HG02571 (cell line): ENCODE data around the gene HECW1.
"Not testable (repeated sequence)": the region's sequence is repeated elsewhere in the genome, so short reads cannot be mapped to it uniquely, and the experiment has no call there.

Experiments used
- ATAC-seq: cut with Tn5 transposase; IDR thresholded peaks from one replicate; pipeline ENCODE4 v1.9.1; 2021; ENCODE audit warnings: mild to moderate bottlenecking, moderate library complexity; ENCODE audit not compliant: unreplicated experiment

Gene HECW1

DNA sequence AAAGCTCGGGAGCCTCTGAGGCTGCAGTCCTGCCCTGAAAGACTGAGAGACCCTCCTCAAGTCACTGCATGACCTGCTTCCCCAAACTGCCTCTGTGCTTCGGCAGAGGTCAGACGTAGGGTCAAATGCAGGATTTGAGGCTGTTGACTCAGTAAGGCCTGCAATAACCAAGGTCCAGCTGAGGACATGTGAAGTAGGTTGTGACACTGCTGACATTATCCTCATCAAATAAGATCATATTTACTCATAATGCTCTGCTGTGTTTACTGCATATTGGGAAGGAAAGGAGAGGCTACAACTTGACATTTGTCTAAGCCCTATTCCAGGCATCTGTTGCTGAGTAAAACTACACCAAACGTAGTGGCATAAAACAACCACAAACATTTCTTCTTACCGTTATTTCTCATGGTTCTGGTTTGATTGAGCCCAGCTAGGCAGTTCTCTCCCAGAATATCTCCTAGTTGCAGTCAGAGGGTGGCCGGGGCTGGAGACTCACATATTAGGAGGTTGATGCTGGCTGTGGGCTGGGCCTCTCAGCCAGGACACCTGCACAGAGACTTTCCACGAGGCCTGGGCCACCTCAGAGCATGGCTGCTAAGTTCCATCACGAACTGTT lies 348.4 kb downstream of the HECW1 start:
- ATAC-seq, result no peak

DNA sequence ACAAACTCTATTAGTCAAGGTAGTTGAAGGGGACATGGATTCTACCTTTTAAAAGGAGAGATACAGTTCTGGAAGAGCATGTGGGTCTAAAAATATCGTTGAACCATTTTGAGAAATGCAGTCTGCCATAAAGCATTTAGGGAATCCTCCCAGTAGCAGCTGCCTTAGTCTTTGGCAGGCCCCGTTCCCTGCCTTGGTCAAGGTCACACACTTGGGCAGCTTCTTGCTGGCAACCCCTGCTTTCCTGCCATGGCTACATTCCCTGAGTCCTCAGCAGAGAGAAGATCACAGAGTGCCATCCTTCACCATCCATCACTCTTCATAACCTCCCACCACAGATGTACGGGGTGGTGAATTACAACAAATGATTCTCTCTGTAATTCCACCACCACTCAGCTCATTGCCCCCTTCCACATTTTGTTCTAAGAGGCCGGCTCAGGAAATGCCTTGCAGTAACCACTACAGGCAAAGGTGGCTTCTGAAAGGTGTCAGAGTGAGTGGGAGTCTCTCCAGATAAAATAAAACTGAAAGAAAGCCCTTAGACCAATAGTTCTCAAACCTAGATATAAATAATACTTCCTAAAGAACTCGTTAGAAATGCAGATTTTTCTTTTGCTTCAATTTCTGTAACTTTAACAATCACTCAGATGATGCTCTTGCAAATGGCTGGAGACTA lies 349.0 kb downstream of the HECW1 start:
- no peak for ATAC-seq

DNA sequence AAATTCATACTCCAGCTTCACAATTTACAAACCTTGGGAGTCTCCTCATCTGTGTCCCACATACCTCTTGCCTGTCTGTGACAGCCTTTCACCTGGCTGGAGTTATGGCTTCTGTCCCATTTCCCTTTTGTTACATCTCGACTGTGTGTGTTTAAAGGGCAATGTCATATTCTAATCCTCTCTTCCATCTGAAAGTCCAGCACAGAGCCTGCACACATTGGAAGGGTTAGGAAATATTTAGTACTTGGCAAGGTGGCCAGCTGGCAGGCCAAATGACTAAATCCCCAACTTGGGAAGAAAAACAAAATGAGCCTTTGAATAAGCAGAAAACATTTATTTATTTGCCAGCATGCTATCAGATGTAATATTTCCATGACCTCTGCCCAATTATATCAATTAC lies 350.4 kb downstream of the HECW1 start:
- ATAC-seq, result no peak

DNA sequence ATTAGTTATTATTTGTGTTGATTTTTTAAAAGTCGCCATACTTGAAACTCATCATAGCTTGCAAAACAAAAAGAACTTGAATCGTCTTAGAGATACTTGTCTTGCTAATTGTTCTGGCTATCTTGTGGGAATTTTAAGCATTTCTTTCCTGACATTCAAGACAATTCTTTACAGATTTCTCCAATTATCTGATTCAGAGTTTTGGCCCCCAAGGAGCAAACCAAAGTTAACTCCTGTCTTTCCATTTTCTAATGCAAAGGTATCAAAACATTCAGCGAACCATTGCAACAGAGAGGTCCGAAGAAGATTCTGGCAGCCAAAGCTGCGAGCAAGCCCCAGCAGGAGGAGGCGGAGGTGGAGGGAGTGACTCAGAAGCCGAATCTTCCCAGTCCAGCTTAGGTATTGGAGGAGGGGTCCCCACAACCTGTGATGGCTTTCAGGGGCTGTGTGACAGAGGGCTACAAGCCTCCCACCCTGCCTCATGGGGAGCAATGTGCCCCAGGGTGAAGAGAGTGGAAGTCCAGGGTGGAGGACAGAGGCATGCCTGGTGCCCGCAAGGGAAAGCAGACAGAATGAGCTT lies 351.0 kb downstream of the HECW1 start:
- ATAC-seq, result no peak

DNA sequence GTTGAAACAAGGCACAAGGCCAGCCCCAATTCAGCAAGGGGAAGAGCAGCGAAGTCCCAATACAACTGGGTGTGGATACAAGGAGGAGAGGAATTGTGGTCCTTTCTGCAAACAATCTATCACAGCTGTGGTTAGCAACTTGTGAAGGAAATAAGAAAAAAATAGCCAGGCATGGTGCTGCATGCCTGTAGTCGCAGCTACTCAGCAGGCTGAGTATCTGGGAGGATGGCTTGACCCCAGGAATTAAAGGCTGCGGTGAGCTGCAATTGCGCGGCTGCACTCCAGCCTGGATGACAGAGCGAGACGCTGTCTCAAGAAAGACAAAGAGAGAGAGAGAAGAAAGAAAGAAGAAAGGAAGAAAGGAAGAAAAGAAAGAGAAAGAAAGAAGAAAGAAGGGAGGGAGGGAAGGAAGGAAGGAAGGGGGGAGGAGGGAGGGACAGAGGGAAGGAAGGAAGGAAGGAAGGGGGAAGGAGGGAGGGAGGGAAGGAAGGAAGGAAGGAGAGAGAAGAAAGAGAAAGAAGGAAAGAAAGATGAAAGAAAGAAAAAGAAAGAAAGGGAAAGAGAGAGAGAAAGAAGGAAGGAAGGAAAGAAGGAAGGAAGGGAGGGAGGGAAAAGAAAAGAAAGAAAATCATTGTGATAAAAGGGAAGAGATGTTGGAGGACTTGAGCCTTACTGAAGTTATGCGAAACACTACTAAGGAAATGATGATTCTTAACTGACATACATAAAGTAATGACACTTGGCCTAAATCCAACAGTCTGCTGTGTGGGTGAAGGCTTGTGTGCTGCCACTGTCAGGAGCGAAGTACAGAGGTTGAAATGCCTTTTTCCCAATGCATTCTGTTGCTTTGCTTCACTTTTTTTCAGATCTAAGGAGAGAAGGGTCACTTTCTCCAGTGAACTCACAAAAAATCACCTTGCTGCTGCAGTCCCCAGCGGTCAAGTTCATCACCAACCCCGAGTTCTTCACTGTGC lies 353.4 kb downstream of the HECW1 start:
- no peak for ATAC-seq

DNA sequence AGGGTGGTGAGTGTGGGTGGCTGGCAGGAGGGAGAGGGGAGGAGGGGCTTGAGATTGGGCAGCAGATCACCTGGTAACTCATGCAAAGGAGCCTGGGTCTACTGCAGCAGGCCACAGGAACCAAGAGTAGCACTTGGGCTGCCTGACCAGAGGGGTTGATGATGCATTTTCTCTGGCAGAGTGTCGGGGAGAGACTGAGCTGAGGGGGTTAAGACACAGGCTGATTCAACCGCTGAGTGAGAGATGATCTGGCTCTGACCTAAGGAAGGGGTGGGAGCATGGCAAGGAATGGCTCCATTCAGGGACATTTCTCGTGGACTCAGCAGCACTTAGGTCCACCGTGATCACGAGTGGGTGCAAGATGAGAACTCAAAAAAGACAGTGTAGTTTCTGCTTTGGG lies 355.0 kb downstream of the HECW1 start:
- no peak for ATAC-seq

DNA sequence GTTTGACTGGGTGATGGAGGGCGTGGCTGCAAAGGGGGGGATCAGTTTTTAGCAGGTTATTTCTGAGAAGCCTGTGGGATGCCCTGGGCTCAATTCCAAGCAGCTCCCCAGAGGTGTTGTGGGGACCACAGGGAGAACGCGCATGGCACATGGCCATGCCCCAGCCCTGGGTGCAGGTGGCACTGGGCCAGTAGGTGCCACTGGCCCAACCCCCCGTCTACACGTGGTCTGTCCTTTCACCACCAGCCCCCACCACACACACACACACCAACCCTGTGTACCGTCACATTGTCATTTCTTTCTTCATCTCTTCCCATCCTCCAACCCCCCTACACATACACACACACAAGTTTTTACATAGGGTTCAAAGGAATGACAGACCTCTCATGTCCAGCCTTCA lies 355.4 kb downstream of the HECW1 start:
- ATAC-seq, result no peak

DNA sequence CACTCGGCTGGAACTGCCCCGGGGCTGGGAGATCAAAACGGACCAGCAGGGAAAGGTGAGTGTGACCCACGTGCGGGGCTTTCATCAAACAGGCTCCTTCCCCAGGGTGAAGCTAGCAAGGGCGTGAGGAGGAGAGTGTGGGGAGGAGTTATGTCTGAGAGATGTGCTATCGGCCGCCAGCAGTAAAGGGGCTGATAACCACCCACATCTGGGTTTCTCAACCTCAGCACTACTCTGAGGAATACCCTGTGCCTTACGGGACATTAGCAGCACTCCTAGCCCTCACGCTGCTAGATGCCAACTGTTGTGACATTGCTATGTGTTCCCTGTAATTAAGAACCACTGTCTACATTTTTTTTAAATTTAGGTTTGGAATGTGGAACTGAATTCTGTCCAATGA lies 356.6 kb downstream of the HECW1 start:
- ATAC-seq, result no peak

DNA sequence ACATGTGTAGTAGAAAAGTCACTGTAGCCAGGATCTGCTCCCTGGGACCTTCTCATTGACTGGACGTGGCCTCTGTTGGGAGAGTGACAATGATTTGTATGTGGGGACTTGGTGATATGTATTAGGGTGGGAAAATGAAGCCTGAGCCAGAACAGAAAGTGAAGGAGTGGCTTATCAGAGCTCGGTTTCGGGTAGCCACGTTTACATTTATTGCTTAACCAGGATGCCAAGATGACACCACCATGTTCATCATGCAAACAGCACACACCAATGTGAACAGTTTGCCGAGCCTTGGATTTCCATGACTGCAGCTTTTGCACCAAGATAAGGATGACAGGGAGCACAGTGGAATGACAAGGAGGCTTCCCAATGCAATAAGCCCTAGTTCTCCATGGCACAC lies 357.7 kb downstream of the HECW1 start:
- no peak for ATAC-seq

DNA sequence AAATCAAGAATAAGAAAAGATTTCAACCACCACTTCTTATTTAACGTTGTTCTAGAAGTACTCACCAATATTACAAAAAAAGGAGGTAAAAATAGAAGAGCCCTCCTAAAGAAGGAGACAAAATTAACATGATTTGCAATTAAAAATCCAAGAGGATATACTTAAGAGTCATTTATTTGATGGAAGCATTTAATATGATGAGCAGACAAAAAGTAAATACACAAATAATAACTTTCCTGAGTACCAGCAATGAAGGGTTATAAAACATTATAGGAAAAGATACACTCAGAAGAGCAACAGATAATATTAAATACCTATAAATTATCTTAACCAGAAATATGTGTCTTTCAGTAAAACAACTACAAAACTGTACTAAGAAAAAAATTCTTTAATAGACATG lies 363.5 kb downstream of the HECW1 start:
- no peak for ATAC-seq

DNA sequence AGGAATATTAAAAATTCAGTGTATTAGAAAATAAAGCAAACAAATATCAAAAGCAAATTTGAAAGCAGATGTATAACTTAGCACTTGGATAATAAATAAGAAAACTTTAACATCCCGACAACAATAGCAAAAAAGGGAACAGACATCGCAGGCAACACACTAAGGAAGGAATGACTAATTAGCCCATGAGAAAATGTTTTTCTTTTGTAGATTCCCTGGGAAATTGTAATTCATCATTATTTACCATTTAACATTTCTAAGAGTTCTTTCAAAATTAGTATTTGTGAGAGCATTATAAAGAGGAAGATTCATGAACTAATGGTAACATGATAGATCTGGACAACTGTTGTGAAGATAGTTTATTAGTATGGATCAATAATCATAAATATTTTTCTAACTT lies 364.4 kb downstream of the HECW1 start:
- no peak for ATAC-seq

DNA sequence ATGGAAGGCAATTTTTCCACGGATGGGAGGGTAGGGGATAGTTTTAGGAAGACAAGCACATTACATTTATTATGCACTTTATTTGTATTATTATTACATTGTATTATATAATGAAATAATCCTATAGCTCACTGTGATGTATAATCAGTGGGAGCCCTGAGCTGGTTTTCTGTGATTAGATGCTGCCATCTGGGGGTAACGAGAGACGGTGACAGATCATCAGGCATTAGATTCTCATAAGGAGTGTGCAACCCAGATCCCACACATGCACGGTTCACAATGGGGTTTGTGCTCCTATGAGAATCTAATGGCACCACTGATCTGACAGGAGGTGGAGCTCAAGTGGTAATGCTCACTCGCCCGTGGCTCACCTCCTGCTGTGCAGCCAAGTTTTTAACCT lies 366.6 kb downstream of the HECW1 start:
- no peak for ATAC-seq

DNA sequence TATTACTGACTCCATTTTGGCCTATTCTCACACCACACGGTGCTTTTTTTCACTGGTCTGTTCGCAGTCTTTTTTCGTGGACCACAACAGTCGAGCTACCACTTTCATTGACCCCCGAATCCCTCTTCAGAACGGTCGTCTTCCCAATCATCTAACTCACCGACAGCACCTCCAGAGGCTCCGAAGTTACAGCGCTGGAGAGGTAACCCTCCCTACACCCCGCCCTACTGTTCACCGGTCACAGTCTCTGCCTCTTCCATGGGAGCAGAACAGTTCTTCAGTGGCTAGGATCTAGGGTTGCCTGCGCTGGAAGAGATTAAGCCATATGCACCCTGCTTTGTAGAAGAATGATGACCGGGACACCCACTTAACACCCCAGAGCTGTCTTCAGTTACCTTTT lies 367.1 kb downstream of the HECW1 start:
- no peak for ATAC-seq

DNA sequence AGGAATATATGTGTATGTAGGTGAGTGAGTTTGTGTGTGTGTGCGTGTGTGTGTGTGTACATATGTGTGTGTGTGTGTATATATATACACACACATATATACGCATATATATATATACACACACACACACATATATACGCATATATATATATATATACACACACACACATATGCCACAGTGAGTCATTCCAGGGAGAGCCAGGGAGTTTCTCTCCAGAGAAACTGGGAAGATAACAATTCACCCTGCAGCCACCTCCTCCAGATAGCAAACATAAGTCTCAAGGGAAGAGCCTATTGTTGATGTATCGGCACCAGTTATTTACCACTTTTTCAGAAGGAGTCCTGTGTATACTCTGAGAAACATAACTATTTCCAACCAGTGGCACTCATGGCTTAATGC lies 368.1 kb downstream of the HECW1 start:
- no peak for ATAC-seq

DNA sequence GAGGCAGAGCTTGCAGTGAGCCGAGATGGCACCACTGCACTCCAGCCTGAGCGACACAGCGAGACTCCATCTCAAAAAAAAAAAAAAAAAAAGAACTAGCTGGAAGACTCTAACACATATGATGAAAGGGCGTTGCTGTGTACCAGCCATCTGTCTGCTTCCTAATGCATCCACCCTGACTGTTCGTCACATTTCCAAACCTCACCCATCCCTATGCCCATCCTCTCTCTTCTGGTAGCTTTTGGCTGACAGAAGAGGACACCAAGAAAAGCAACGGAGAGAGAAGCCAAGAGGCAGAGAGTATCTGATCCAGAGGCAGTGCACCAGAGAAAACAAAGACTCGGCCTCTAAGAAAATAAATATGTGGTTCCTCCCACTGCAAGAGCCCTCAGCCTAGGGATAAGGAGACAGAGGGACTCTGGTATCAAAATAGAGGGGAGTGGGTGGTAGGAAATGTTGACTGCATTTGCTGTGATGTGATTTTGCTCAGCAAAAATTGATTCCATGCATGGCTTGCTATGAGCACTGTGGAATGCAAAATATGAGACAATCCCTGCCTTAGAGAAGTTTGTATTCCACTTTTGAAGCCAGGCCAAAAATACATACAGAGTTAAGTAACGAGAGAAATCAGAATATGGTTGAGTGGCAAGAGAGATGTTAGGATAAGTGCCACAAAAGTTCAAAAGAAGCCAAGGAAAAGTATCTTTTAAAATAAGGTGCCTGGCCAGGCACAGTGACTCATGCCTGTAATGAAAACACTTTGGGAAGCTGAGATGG lies 369.6 kb downstream of the HECW1 start:
- no peak for ATAC-seq

DNA sequence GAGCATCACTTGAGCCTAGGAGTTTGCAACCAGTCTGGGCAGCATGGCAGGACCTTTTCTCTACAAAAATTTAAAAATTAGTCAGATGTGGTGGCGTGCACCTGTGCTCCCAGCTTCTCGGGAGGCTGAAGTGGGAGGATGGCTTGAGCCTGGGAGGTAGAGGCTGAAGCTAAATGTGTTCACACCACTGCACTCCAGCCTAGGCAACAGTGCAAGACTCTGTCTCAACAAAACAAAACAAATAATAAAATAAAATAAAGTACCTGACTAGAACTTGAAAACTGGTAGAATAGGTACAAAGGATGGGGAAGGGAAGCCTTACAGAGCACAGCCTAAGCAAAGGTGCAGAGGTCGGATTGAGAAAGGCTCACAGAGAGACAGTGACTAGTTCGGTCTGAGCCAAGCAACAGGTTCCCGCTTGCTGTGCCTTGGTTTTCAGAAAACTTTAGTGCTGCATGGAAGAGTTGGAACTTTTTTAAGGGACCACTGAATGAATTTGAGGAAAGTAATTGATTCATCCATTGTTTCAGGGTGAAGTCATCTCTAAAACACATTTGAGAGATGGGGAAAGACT lies 370.3 kb downstream of the HECW1 start:
- ATAC-seq, result no peak

DNA sequence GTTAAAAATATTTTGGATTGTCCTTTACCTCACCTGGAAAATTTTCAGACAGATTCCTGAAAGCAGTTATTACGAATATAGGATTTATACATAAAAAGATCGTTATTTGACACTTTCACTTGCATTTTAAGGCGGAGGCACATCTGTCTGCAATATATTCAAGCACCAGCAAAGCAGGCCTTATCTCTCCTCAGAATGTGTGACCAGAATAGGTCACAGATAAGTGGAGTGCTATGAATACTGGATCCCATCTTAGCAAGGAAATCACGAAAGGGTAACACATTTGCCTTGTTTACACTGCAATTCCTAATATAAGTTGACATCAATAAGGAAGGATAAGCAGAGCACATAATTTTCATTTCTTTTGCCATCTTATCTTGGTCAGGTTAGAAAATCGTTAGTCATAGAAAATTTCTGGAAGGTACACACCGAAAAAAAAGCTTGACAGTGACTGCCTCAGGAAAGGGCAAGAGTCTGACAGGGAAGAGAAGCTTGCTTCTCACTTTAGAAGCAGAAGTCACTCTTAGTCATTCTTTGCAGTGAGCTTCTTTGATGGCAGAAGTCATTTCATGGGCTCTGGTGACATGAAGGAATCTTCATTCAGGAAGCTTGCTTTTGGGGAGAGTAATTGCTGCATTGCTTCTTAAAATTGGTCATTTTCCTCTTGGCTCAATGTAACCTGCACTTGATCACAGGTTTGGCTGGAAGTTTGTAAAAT lies 372.4 kb downstream of the HECW1 start:
- ATAC-seq, result no peak

DNA sequence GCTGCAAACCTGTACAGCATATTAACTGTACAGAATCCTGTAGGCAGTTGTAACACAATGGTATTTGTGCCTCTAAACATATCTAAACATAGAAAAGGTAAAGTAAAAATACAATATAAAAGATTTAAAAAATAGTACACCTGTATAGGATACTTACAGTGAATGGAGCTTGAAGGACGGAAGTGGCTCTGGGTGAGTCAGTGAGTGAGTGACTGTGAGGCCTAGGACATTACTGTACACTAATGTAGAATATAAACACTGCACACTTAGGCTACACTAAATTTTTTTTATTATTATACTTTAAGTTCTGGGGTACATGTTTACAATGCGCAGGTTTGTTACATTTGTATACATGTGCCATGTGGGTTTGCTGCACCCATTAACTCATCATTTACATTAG lies 373.1 kb downstream of the HECW1 start:
- ATAC-seq, result no peak

DNA sequence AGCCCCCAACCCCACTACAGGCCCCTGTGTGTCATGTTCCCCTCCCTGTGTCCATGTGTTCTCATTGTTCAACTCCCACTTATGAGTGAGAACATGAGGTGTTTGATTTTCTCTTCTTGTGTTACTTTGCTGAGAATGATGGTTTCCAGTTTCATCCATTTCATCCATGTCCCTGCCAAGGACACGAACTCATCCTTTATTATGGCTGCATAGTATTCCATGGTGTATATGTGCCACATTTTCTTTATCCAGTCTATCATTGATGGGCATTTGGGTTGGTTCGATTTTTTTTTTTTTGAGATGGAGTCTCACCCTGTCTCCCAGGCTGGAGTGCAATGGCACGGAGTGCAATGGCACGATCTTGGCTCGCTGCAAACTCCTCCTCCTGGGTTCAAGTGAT lies 373.6 kb downstream of the HECW1 start:
- not testable (repeated sequence) for ATAC-seq

DNA sequence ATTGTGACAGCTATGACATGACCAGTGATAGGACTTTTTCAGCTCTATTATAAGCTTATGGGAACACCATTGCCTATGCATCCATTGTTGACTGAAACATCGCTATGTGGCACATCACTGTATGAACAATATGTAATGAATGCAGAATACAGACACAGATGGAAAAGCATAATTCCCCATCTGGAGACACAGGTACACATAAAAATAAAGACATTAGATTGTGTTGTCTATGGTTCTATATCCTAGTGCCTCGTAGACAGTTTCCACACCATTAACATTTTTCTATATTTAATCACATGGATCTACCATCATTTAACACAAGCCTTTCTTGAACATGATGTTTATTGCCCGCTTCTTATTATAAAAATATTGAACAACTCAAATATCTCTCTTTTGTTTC lies 374.2 kb downstream of the HECW1 start:
- no peak for ATAC-seq
